GM13977 (cell line): ENCODE results near the gene AP2S1.

Source experiments
- DNase-seq: peaks from one replicate; pipeline ENCODE4 v3.0.0; 2012; ENCODE audit warnings: low spot score
- CTCF ChIP-seq: IDR thresholded peaks from 2 replicates; pipeline ENCODE4 v1.5.1; 2012; ENCODE audit warnings: mild to moderate bottlenecking, control low read depth; ENCODE audit not compliant: insufficient read depth; ENCODE audit errors: extremely low read depth, missing control alignments
- in situ Hi-C: fragments of 300-500 bp; cut with MboI; formaldehyde crosslinking; loops from one replicate; pipeline ENCODE4 v1.12.0; 2022; ENCODE audit warnings: low sequenced_read_pairs, low pct_unique_long_range_greater_than_20kb, mixed read lengths, inconsistent platforms; ENCODE audit not compliant: unreplicated experiment

AP2S1 gene

GRCh38 chr19:46849610-46850009, 1.0 kb downstream of the AP2S1 start:
- no peak for TF ChIP-seq CTCF
- in situ Hi-C loops, result loop anchor here (10.0 kb wide), 1 partner anchor 135 kb away; no protein-coding TSS in a partner anchor
- no peak for DNase-seq

GRCh38 chr19:46848389-46848788, 2.3 kb downstream of the AP2S1 start:
- TF ChIP-seq CTCF, result no peak
- in situ Hi-C loops, result no loop called here
- no peak for DNase-seq

GRCh38 chr19:46847528-46847927, 3.1 kb downstream of the AP2S1 start:
- DNase-seq, result no peak
- TF ChIP-seq CTCF, result no peak
- in situ Hi-C loops, result no loop called here

- TF ChIP-seq CTCF, result no peak
- DNase-seq, result no peak
These were observed 4.6 kb downstream of the AP2S1 start for GRCh38 chr19:46845959-46846459.

GRCh38 chr19:46844067-46844489, 6.6 kb downstream of the AP2S1 start:
- no peak for TF ChIP-seq CTCF
- DNase-seq, result no peak
- in situ Hi-C loops, result loop anchor here (5.0 kb wide), 1 partner anchor 82 kb away; no protein-coding TSS in a partner anchor

More at GRCh38 chr19:46845959-46846459, 4.6 kb downstream of the AP2S1 start:
- in situ Hi-C loops, result no loop called here

- DNase-seq, result no peak
- TF ChIP-seq CTCF, result no peak
- in situ Hi-C loops, result loop anchor here (5.0 kb wide), 1 partner anchor 80 kb away; no protein-coding TSS in a partner anchor
These were observed 7.9 kb downstream of the AP2S1 start for GRCh38 chr19:46842791-46843190.

- in situ Hi-C loops, result loop anchor here (5.0 kb wide), 1 partner anchor 79 kb away; no protein-coding TSS in a partner anchor
- TF ChIP-seq CTCF, result no peak
- DNase-seq, result no peak
These were observed 9.1 kb downstream of the AP2S1 start for GRCh38 chr19:46841458-46842083.
